Measurements from ENCODE around the gene C12orf43.

DNA sequence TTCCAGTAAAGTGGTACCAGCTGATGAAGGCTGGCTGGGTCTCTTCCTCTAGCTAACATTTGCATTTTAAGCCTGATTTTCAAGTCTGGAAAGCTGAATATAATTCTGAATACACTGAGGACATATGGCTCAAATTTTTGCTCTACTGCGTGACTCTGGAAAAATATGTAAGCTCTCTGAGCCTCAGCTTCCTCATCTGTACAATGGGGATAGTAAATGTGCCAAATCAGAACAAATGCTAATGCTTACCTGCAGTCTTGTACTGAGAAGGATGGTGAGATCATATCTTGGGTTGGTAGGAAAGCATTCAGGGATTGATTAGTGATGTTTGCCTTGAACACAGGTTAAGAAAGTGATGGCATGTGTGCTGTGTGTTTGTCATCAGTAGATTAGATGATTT lies 23.3 kb downstream of the C12orf43 start:
- no peak for TF ChIP-seq POLR2AphosphoS5 (IDR thresholded peaks at IDR 0.05)
- no peak for TF ChIP-seq CTCF (IDR thresholded peaks at IDR 0.05)

Measured in breast epithelium (tissue), 3 donors.